Neural crest cell (in vitro differentiated cells): ENCODE measurements around the gene SMARCAL1. TPM values are rescaled to one million over a fixed set of nuclear protein-coding genes. Genes with fewer than 3 reads are reported as not detected.

ENCODE experiments used
- DNase-seq: peaks from one replicate; pipeline ENCODE4 v3.0.0; 2021; ENCODE audit warnings: low read depth, mixed read lengths, low spot score
- H3K27ac Mint-ChIP-seq: one replicate; pipeline ENCODE4 v1.8.0; 2021; ENCODE audit warnings: mild to moderate bottlenecking, mixed read lengths; ENCODE audit not compliant: unreplicated experiment
- H3K27me3 Mint-ChIP-seq: 2 replicates; pipeline ENCODE4 v1.8.0; 2021; ENCODE audit warnings: low read depth, mild to moderate bottlenecking, mixed read lengths
- H3K36me3 Mint-ChIP-seq: 2 replicates; pipeline ENCODE4 v1.8.0; 2021; ENCODE audit warnings: low read depth, mild to moderate bottlenecking, mixed read lengths
- H3K4me1 Mint-ChIP-seq: 2 replicates; pipeline ENCODE4 v1.8.0; 2021; ENCODE audit warnings: mixed read lengths
- H3K4me3 Mint-ChIP-seq: one replicate; pipeline ENCODE4 v1.8.0; 2021; ENCODE audit warnings: mild to moderate bottlenecking, mixed read lengths
- H3K9me3 Mint-ChIP-seq: 2 replicates; pipeline ENCODE4 v1.8.0; 2021; ENCODE audit warnings: mixed read lengths
- CTCF ChIP-seq: fragments of 200-600 bp; sonication (generic); conservative IDR thresholded peaks from 2 replicates; pipeline ENCODE4 v1.5.0; 2021; ENCODE audit warnings: antibody characterized with exemption, mild to moderate bottlenecking
- total RNA-seq: library from RNA; stranded (reverse); gene quantifications from 2 replicates; pipeline ENCODE4 v1.2.1, GENCODE V29; 2021

SMARCAL1 gene
- total RNA-seq, 1 donor from 2014 or later, result 30.6 TPM

GRCh38 chr2:216445501-216445900 is 33.2 kb downstream of the SMARCAL1 start:
- TF ChIP-seq CTCF, result no peak
- no peaks in the 10 kb centered on the region for H3K27me3 Mint-ChIP-seq
- no peak overlapping the region for H3K4me3 Mint-ChIP-seq
- H3K9me3 Mint-ChIP-seq, result peaks cover 4% of the 10 kb centered on the region
- peaks cover 7% of the 10 kb centered on the region for H3K4me1 Mint-ChIP-seq
- peaks cover 35% of the 10 kb centered on the region for H3K36me3 Mint-ChIP-seq
- no peak overlapping the region for H3K27ac Mint-ChIP-seq
- DNase-seq, result no peak

GRCh38 chr2:216446343-216446742 is 34.1 kb downstream of the SMARCAL1 start:
- no peak for TF ChIP-seq CTCF
- H3K27ac Mint-ChIP-seq, result no peak overlapping the region
- H3K4me3 Mint-ChIP-seq, result no peak overlapping the region
- DNase-seq, result no peak
- H3K9me3 Mint-ChIP-seq, result peaks cover 4% of the 10 kb centered on the region
- no peaks in the 10 kb centered on the region for H3K27me3 Mint-ChIP-seq
- H3K4me1 Mint-ChIP-seq, result peaks cover 7% of the 10 kb centered on the region
- peaks cover 32% of the 10 kb centered on the region for H3K36me3 Mint-ChIP-seq

- Mint-ChIP-seq H3K36me3 (peaks cover 35% of the 10 kb centered on the region), H3K27ac (no peak overlapping the region), H3K4me3 (no peak overlapping the region), H3K4me1 (peaks cover 7% of the 10 kb centered on the region), H3K9me3 (peaks cover 4% of the 10 kb centered on the region), H3K27me3 (no peaks in the 10 kb centered on the region)
- no peak for DNase-seq
- no peak for TF ChIP-seq CTCF
These were observed 35.0 kb downstream of the SMARCAL1 start for GRCh38 chr2:216447293-216447692.

- Mint-ChIP-seq H3K36me3 (peaks cover 42% of the 10 kb centered on the region), H3K27ac (no peak overlapping the region), H3K4me1 (peaks cover 7% of the 10 kb centered on the region), H3K4me3 (no peak overlapping the region), H3K27me3 (no peaks in the 10 kb centered on the region), H3K9me3 (peaks cover 4% of the 10 kb centered on the region)
- TF ChIP-seq CTCF, result no peak
- no peak for DNase-seq
These were observed 36.5 kb downstream of the SMARCAL1 start for GRCh38 chr2:216448829-216449228.

GRCh38 chr2:216450346-216450745 is 38.1 kb downstream of the SMARCAL1 start:
- DNase-seq, result no peak
- Mint-ChIP-seq H3K4me3 (no peak overlapping the region), H3K27ac (no peak overlapping the region), H3K9me3 (peaks cover 4% of the 10 kb centered on the region), H3K4me1 (peaks cover 2% of the 10 kb centered on the region), H3K27me3 (no peaks in the 10 kb centered on the region), H3K36me3 (peaks cover 52% of the 10 kb centered on the region)
- TF ChIP-seq CTCF, result no peak

- H3K36me3 Mint-ChIP-seq, result peaks cover 57% of the 10 kb centered on the region
- no peaks in the 10 kb centered on the region for H3K27me3 Mint-ChIP-seq
- no peak overlapping the region for H3K4me3 Mint-ChIP-seq
- TF ChIP-seq CTCF, result no peak
- peaks cover 4% of the 10 kb centered on the region for H3K9me3 Mint-ChIP-seq
- DNase-seq, result no peak
- no peak overlapping the region for H3K27ac Mint-ChIP-seq
- H3K4me1 Mint-ChIP-seq, result no peaks in the 10 kb centered on the region
These were observed 38.5 kb downstream of the SMARCAL1 start for GRCh38 chr2:216450784-216451183.
